Osteoblast (primary cell): Measurements from ENCODE around the gene MPHOSPH8. TPM values are rescaled to one million over a fixed set of nuclear protein-coding genes. Genes with fewer than 3 reads are reported as not detected.

Experiments used
- DNase-seq: peaks from one replicate; pipeline ENCODE4 v3.0.0; 2011; ENCODE audit warnings: low spot score, mixed read lengths; ENCODE audit not compliant: insufficient read length; ENCODE audit errors: missing footprints
- H2AFZ ChIP-seq: 2 replicates; pipeline ENCODE4 v1.6.0; 2011; ENCODE audit warnings: mild to moderate bottlenecking, low read length
- H3K27ac ChIP-seq: 2 replicates; pipeline ENCODE4 v1.5.1; 2011; ENCODE audit warnings: mild to moderate bottlenecking, low read depth, low read length, moderate library complexity
- H3K27me3 ChIP-seq: 2 replicates; pipeline ENCODE4 v1.6.0; 2012; ENCODE audit warnings: mild to moderate bottlenecking, control low read depth, inconsistent platforms, low read length, moderate library complexity; ENCODE audit not compliant: insufficient read depth
- H3K36me3 ChIP-seq: 2 replicates; pipeline ENCODE4 v1.5.1; 2011; ENCODE audit warnings: mild to moderate bottlenecking, low read length, control low read depth, moderate library complexity; ENCODE audit not compliant: insufficient read depth
- H3K4me1 ChIP-seq: 2 replicates; pipeline ENCODE4 v1.5.1; 2011; ENCODE audit warnings: mild to moderate bottlenecking, low read length, control low read depth, moderate library complexity; ENCODE audit not compliant: insufficient read depth
- H3K4me2 ChIP-seq: 2 replicates; pipeline ENCODE4 v1.6.0; 2011; ENCODE audit warnings: mild to moderate bottlenecking, low read length; ENCODE audit not compliant: insufficient read depth
- H3K4me3 ChIP-seq: fragments of 200-600 bp; sonication (generic); 3 replicates; pipeline ENCODE4 v1.5.1; 2012; ENCODE audit warnings: mild to moderate bottlenecking, low read length, inconsistent platforms; ENCODE audit not compliant: insufficient read depth
- H3K79me2 ChIP-seq: 2 replicates; pipeline ENCODE4 v1.6.0; 2012; ENCODE audit warnings: mild to moderate bottlenecking, low read length, control low read depth, inconsistent platforms; ENCODE audit not compliant: insufficient read depth
- H3K9me3 ChIP-seq: 2 replicates; pipeline ENCODE4 v1.5.1; 2011; ENCODE audit warnings: low read depth, low read length, control low read depth
- H4K20me1 ChIP-seq: 2 replicates; pipeline ENCODE4 v1.6.0; 2012; ENCODE audit warnings: mild to moderate bottlenecking, low read length, control low read depth; ENCODE audit not compliant: insufficient read depth
- total RNA-seq: library from RNA; depleted of rRNA; stranded (reverse); fragments of >200 nt; gene quantifications from 2 replicates; pipeline ENCODE4 v1.2.3, GENCODE V29; 2012
- TF ChIP-seq, protein P1 (sequence below): IDR thresholded peaks from 2 replicates; pipeline ENCODE4 v1.5.1; 2011; ENCODE audit warnings: mild to moderate bottlenecking, low read depth, low read length, moderate library complexity; ENCODE audit errors: extremely low read depth

Gene MPHOSPH8
- total RNA-seq, 1 donor = 11.2 TPM

DNA sequence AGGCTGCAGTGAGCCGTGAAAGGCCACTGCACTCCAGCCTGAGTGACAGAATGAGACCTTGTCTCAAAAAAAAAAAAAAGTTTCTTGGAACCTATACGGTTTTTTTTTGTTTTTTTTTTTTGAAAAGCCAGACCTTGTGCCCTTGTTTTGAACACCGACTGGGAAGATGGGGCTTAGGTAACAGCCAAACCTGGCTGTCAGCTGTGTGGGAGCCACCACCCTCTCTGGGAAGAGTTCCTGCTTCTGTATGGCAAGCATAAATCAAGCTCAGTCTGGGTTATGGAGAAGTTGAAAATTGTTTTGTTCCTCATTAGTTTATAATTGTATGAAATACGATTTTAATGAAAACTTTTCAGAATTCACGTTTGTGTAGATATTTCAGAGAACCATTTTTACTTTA lies 39.5 kb downstream of the MPHOSPH8 start:
- TF ChIP-seq, protein P1, sequence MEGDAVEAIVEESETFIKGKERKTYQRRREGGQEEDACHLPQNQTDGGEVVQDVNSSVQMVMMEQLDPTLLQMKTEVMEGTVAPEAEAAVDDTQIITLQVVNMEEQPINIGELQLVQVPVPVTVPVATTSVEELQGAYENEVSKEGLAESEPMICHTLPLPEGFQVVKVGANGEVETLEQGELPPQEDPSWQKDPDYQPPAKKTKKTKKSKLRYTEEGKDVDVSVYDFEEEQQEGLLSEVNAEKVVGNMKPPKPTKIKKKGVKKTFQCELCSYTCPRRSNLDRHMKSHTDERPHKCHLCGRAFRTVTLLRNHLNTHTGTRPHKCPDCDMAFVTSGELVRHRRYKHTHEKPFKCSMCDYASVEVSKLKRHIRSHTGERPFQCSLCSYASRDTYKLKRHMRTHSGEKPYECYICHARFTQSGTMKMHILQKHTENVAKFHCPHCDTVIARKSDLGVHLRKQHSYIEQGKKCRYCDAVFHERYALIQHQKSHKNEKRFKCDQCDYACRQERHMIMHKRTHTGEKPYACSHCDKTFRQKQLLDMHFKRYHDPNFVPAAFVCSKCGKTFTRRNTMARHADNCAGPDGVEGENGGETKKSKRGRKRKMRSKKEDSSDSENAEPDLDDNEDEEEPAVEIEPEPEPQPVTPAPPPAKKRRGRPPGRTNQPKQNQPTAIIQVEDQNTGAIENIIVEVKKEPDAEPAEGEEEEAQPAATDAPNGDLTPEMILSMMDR = no peak
- Histone ChIP-seq H4K20me1 (no peaks in the 10 kb centered on the region), H2AFZ (no peak overlapping the region), H3K79me2 (no peaks in the 10 kb centered on the region), H3K27ac (no peak overlapping the region), H3K4me3 (no peak overlapping the region), H3K9me3 (no peaks in the 10 kb centered on the region), H3K4me1 (no peaks in the 10 kb centered on the region), H3K36me3 (peaks cover 63% of the 10 kb centered on the region), H3K4me2 (no peak overlapping the region), H3K27me3 (no peaks in the 10 kb centered on the region)
- DNase-seq = no peak

DNA sequence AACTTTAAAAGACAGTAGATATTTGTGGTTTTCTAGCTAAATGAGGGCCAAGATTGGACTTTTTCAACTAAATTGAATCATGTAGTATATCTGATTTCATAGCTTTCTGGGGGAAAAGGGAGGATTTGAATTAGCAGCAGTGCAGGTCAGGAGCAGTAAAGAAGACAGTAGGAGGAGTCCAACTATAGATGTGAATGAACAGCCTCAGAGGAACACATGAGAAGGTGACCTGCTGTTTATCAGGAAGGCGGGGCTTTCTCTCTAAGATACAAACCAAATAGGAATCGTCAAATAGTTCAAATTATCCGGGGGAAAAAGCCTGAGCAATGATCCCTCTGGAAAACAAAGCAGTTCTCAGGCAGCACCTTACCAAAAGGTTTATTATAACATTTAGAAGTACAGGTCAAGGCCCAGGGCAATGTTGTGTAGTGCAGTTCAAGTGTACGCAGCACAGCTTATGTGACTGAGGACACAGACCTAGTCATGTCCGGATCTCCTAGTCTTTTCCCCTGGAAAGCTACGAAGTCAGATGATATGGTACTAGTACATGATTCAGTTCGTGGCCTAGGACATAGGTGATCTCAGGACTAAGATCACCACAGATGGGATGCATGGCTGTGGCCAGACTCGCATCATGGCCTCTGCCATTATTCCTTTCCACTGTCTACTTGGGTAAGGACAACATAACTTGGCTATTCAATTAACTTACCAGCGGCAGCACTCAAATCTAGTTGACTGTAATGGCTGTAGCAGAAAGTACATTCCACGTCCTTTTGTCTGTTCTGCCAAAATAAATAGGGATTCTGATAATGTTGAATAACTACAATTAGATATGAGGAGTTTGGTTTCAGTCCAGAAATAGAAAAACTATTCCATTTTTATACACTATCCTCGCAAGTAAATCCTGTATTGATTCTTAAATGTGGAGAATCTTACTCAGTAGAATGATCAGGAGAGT lies 40.3 kb downstream of the MPHOSPH8 start:
- Histone ChIP-seq H3K4me1 (no peaks in the 10 kb centered on the region), H2AFZ (no peak overlapping the region), H3K27ac (no peak overlapping the region), H3K79me2 (no peaks in the 10 kb centered on the region), H3K27me3 (no peaks in the 10 kb centered on the region), H3K4me3 (no peak overlapping the region), H3K4me2 (no peak overlapping the region), H4K20me1 (no peaks in the 10 kb centered on the region), H3K9me3 (no peaks in the 10 kb centered on the region), H3K36me3 (peaks cover 55% of the 10 kb centered on the region)
- TF ChIP-seq, protein P1 = no peak
- no peak for DNase-seq

DNA sequence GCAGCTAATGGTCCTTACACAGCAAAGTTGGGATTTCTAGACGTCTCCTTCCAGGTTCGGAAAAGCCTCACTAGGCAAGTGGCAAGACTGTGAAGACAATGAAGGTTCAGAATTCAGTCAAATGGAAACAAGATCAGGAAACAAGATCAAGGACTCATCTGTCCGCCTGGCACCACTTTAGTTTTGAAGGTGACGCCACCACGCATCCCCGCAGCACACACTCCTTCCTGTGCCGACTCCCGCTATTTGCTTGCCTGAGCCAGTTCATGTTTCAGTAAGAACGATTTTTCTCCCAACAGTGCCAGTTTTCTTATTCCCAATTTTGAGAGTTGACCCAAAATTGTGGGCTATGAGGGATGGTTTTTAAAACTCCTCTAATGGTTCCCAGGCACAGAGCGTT lies 41.4 kb downstream of the MPHOSPH8 start:
- Histone ChIP-seq H3K9me3 (no peaks in the 10 kb centered on the region), H2AFZ (no peak overlapping the region), H3K4me2 (no peak overlapping the region), H4K20me1 (no peaks in the 10 kb centered on the region), H3K79me2 (no peaks in the 10 kb centered on the region), H3K4me3 (no peak overlapping the region), H3K27ac (no peak overlapping the region), H3K36me3 (peaks cover 49% of the 10 kb centered on the region), H3K27me3 (no peaks in the 10 kb centered on the region), H3K4me1 (no peaks in the 10 kb centered on the region)
- no peak for DNase-seq
- TF ChIP-seq, protein P1 = no peak

DNA sequence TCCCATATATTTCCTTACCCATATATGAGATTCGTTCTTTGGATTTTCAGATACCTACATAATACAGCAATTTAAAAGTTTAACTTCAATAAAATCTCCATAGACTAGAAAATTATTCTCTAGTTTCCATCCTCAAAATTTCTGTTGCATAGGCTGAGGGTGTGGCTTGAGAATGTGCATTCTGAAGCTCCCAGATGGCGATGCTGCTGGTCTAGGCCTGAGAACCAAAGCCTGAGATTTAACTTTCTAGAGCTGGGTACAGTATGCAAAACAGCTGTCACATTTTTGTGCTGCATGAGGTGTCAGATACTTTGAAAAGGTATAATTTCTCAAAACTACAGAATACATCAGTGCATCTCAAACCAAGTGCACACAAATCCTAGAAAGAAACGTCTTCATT lies 42.7 kb downstream of the MPHOSPH8 start:
- peaks cover 42% of the 10 kb centered on the region for H3K36me3 ChIP-seq
- no peaks in the 10 kb centered on the region for H3K79me2 ChIP-seq
- H3K4me1 ChIP-seq = no peaks in the 10 kb centered on the region
- H3K4me3 ChIP-seq = no peak overlapping the region
- H3K9me3 ChIP-seq = no peaks in the 10 kb centered on the region
- no peak for DNase-seq
- TF ChIP-seq, protein P1 = no peak
- no peak overlapping the region for H2AFZ ChIP-seq
- H3K27ac ChIP-seq = no peak overlapping the region
- H3K4me2 ChIP-seq = no peak overlapping the region
- H3K27me3 ChIP-seq = no peaks in the 10 kb centered on the region
- no peaks in the 10 kb centered on the region for H4K20me1 ChIP-seq
